Measurements from ENCODE around the gene GRK4. TPM values are rescaled to one million over a fixed set of nuclear protein-coding genes. Genes with fewer than 3 reads are reported as not detected.

The GRK4 gene
- total RNA-seq, 3 donors from 2014 or later, result 0.87 to 8.9 (median 3.9) TPM

DNA sequence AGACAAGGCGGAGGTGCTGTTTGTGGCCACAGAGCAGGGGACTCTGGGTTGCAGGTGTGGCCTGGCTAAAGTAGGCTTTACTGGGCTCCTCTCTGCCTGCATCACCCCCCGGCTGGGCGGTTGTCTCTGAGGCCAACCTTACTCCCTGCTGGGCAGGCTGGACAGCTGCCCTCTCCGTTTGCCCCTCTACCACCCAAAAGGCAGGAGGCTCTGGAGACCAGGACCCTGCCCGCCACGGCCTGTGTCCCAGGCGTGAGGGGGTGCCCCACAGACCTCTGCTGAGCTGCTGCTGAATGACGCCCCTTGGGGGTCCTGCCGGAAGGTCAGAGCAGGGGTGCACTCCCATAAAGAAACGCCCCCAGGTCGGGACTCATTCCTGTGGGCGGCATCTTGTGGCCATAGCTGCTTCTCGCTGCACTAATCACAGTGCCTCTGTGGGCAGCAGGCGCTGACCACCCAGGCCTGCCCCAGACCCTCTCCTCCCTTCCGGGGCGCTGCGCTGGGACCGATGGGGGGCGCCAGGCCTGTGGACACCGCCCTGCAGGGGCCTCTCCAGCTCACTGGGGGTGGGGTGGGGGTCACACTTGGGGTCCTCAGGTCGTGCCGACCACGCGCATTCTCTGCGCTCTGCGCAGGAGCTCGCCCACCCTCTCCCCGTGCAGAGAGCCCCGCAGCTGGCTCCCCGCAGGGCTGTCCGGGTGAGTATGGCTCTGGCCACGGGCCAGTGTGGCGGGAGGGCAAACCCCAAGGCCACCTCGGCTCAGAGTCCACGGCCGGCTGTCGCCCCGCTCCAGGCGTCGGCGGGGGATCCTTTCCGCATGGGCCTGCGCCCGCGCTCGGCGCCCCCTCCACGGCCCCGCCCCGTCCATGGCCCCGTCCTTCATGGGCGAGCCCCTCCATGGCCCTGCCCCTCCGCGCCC, 110.0 kb downstream of the GRK4 start:
- intact Hi-C loops (cut with DNase I, micrococcal nuclease), result no loop called here
- Histone ChIP-seq H3K9me3 (no peaks in the 10 kb centered on the region), H3K36me3 (ENCODE audit: low read depth) (no peaks in the 10 kb centered on the region), H3K4me3 (peak overlapping the region; percentile 46), H3K4me1 (ENCODE audit: low read depth) (peaks cover 17% of the 10 kb centered on the region)
- peak; percentile 0 for ATAC-seq
- peak in 1 of 3 donors; percentile 80 for DNase-seq
- TF ChIP-seq, protein P1, sequence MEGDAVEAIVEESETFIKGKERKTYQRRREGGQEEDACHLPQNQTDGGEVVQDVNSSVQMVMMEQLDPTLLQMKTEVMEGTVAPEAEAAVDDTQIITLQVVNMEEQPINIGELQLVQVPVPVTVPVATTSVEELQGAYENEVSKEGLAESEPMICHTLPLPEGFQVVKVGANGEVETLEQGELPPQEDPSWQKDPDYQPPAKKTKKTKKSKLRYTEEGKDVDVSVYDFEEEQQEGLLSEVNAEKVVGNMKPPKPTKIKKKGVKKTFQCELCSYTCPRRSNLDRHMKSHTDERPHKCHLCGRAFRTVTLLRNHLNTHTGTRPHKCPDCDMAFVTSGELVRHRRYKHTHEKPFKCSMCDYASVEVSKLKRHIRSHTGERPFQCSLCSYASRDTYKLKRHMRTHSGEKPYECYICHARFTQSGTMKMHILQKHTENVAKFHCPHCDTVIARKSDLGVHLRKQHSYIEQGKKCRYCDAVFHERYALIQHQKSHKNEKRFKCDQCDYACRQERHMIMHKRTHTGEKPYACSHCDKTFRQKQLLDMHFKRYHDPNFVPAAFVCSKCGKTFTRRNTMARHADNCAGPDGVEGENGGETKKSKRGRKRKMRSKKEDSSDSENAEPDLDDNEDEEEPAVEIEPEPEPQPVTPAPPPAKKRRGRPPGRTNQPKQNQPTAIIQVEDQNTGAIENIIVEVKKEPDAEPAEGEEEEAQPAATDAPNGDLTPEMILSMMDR (IDR thresholded peaks at IDR 0.05), result no peak

DNA sequence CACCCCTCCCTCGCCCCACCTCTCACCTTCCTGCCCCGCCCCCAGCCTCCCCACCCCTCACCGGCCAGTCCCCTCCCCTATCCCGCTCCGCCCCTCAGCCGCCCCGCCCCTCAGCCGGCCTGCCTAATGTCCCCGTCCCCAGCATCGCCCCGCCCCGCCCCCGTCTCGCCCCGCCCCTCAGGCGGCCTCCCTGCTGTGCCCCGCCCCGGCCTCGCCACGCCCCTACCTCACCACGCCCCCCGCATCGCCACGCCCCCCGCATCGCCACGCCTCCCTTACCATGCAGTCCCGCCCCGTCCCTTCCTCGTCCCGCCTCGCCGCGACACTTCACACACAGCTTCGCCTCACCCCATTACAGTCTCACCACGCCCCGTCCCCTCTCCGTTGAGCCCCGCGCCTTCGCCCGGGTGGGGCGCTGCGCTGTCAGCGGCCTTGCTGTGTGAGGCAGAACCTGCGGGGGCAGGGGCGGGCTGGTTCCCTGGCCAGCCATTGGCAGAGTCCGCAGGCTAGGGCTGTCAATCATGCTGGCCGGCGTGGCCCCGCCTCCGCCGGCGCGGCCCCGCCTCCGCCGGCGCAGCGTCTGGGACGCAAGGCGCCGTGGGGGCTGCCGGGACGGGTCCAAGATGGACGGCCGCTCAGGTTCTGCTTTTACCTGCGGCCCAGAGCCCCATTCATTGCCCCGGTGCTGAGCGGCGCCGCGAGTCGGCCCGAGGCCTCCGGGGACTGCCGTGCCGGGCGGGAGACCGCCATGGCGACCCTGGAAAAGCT, 110.9 kb downstream of the GRK4 start, which contains the start of the genes HTT and HTT-AS:
Gene HTT, plus strand, starts transcription at position 604 of the 768 bp plus-strand sequence. Its CDS starts 145 bp downstream, at position 749.
Gene HTT-AS, minus strand, starts transcription at position 461 of the 768 bp plus-strand sequence.
- ATAC-seq (peak; percentile 91), DNase-seq (peak; percentile 98 to 99 (median 99))
- intact Hi-C loops (cut with DNase I, micrococcal nuclease), result no loop called here
- Histone ChIP-seq H3K4me1 (ENCODE audit: low read depth) (peaks cover 17% of the 10 kb centered on the region), H3K36me3 (ENCODE audit: low read depth) (no peaks in the 10 kb centered on the region), H3K4me3 (peak within 1 kb of the TSS; percentile 67), H3K9me3 (no peaks in the 10 kb centered on the region)
- TF ChIP-seq, protein P1 (IDR thresholded peaks at IDR 0.05), result no peak

DNA sequence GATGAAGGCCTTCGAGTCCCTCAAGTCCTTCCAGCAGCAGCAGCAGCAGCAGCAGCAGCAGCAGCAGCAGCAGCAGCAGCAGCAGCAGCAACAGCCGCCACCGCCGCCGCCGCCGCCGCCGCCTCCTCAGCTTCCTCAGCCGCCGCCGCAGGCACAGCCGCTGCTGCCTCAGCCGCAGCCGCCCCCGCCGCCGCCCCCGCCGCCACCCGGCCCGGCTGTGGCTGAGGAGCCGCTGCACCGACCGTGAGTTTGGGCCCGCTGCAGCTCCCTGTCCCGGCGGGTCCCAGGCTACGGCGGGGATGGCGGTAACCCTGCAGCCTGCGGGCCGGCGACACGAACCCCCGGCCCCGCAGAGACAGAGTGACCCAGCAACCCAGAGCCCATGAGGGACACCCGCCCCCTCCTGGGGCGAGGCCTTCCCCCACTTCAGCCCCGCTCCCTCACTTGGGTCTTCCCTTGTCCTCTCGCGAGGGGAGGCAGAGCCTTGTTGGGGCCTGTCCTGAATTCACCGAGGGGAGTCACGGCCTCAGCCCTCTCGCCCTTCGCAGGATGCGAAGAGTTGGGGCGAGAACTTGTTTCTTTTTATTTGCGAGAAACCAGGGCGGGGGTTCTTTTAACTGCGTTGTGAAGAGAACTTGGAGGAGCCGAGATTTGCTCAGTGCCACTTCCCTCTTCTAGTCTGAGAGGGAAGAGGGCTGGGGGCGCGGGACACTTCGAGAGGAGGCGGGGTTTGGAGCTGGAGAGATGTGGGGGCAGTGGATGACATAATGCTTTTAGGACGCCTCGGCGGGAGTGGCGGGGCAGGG, 111.7 kb downstream of the GRK4 start:
- intact Hi-C loops (cut with DNase I, micrococcal nuclease), result no loop called here
- Histone ChIP-seq H3K4me3 (peak overlapping the region; percentile 67), H3K9me3 (no peaks in the 10 kb centered on the region), H3K36me3 (ENCODE audit: low read depth) (no peaks in the 10 kb centered on the region), H3K4me1 (ENCODE audit: low read depth) (peaks cover 17% of the 10 kb centered on the region)
- DNase-seq (peak; percentile 67 to 79 (median 75)), ATAC-seq (peak; percentile 4)
- TF ChIP-seq, protein P1 (IDR thresholded peaks at IDR 0.05), result no peak

DNA sequence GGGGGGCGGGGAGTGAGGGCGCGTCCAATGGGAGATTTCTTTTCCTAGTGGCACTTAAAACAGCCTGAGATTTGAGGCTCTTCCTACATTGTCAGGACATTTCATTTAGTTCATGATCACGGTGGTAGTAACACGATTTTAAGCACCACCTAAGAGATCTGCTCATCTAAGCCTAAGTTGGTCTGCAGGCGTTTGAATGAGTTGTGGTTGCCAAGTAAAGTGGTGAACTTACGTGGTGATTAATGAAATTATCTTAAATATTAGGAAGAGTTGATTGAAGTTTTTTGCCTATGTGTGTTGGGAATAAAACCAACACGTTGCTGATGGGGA, 112.2 kb downstream of the GRK4 start:
- peaks cover 17% of the 10 kb centered on the region for H3K4me1 ChIP-seq (ENCODE audit: low read depth)
- DNase-seq, result no peak
- TF ChIP-seq, protein P1 (IDR thresholded peaks at IDR 0.05), result no peak
- ATAC-seq, result no peak
- H3K9me3 ChIP-seq, result no peaks in the 10 kb centered on the region
- H3K4me3 ChIP-seq, result peak overlapping the region; percentile 67
- no peaks in the 10 kb centered on the region for H3K36me3 ChIP-seq (ENCODE audit: low read depth)
- intact Hi-C loops (cut with DNase I, micrococcal nuclease), result no loop called here

DNA sequence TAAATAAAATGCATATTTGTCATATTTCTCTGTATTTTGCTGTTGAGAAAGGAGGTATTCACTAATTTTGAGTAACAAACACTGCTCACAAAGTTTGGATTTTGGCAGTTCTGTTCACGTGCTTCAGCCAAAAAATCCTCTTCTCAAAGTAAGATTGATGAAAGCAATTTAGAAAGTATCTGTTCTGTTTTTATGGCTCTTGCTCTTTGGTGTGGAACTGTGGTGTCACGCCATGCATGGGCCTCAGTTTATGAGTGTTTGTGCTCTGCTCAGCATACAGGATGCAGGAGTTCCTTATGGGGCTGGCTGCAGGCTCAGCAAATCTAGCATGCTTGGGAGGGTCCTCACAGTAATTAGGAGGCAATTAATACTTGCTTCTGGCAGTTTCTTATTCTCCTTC, 114.4 kb downstream of the GRK4 start:
- H3K4me1 ChIP-seq (ENCODE audit: low read depth), result peaks cover 17% of the 10 kb centered on the region
- no peak overlapping the region for H3K4me3 ChIP-seq
- H3K9me3 ChIP-seq, result no peaks in the 10 kb centered on the region
- DNase-seq (peak in 1 of 3 donors; percentile 20), ATAC-seq (no peak)
- intact Hi-C loops (cut with DNase I, micrococcal nuclease), result no loop called here
- TF ChIP-seq, protein P1 (IDR thresholded peaks at IDR 0.05), result no peak
- no peaks in the 10 kb centered on the region for H3K36me3 ChIP-seq (ENCODE audit: low read depth)
